ENCODE measurements around the gene PARS2. TPM values are rescaled to one million over a fixed set of nuclear protein-coding genes. Genes with fewer than 3 reads are reported as not detected.

PARS2 gene
- total RNA-seq, 4 donors from 2014 or later, result 3.2 to 8.7 (median 5.8) TPM

- Histone ChIP-seq H3K36me3 (peaks cover 98% of the 10 kb centered on the region), H3K4me3 (no peak overlapping the region), H3K27me3 (no peaks in the 10 kb centered on the region), H3K27ac (no peak overlapping the region), H3K9me3 (no peaks in the 10 kb centered on the region), H3K4me1 (no peaks in the 10 kb centered on the region)
- 91% methylated on average over 6 of the region's 6 CpGs for WGBS
- DNase-seq (ENCODE audit: low spot score in 2 of 2), result no peak
- TF ChIP-seq EP300 (IDR thresholded peaks at IDR 0.05), result no peak
- no peak for TF ChIP-seq POLR2A (IDR thresholded peaks at IDR 0.05)
- TF ChIP-seq CTCF (IDR thresholded peaks at IDR 0.05), result no peak
- TF ChIP-seq POLR2AphosphoS5 (IDR thresholded peaks at IDR 0.05), result no peak
These were observed 26.1 kb downstream of the PARS2 start for GRCh38 chr1:54738244-54738643.

GRCh38 chr1:54736685-54737084, 27.6 kb downstream of the PARS2 start:
- Histone ChIP-seq H3K4me1 (no peaks in the 10 kb centered on the region), H3K36me3 (peaks cover 98% of the 10 kb centered on the region), H3K27ac (no peak overlapping the region), H3K4me3 (no peak overlapping the region), H3K9me3 (no peaks in the 10 kb centered on the region), H3K27me3 (no peaks in the 10 kb centered on the region)
- TF ChIP-seq POLR2AphosphoS5 (IDR thresholded peaks at IDR 0.05) (no peak), CTCF (IDR thresholded peaks at IDR 0.05) (no peak), POLR2A (IDR thresholded peaks at IDR 0.05) (no peak), EP300 (IDR thresholded peaks at IDR 0.05) (no peak)
- WGBS, result 94% methylated on average over 5 of the region's 5 CpGs
- DNase-seq (ENCODE audit: low spot score in 2 of 2), result no peak

DNA sequence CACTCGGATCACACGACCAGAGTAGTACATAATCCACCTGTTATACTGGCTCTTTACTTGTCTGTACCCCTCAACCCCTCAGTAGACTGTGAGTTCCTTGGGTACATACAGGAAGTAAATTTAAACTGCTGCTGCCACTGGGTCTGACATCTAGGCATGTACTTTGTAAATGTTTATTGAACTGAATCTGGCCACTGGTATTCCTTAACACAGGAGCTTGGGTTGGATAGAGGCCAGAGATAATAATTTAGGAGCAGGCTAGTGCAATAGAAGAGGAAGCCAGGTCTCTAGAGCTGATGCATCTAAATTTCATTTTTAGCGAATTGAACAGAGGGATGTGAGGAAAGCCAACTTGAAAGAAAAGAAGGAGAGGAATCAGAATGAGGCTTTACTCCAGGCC, 36.3 kb downstream of the PARS2 start:
- TF ChIP-seq POLR2A (IDR thresholded peaks at IDR 0.05) (no peak), CTCF (IDR thresholded peaks at IDR 0.05) (no peak), POLR2AphosphoS5 (IDR thresholded peaks at IDR 0.05) (no peak), EP300 (IDR thresholded peaks at IDR 0.05) (no peak)
- no peaks in the 10 kb centered on the region for H3K9me3 ChIP-seq
- WGBS, result 88% methylated on average over 3 of the region's 3 CpGs
- no peak overlapping the region for H3K4me3 ChIP-seq
- peaks cover 95% of the 10 kb centered on the region for H3K36me3 ChIP-seq
- H3K27ac ChIP-seq, result no peak overlapping the region
- no peaks in the 10 kb centered on the region for H3K27me3 ChIP-seq
- DNase-seq (ENCODE audit: low spot score in 2 of 2), result no peak
- H3K4me1 ChIP-seq, result no peaks in the 10 kb centered on the region

DNA sequence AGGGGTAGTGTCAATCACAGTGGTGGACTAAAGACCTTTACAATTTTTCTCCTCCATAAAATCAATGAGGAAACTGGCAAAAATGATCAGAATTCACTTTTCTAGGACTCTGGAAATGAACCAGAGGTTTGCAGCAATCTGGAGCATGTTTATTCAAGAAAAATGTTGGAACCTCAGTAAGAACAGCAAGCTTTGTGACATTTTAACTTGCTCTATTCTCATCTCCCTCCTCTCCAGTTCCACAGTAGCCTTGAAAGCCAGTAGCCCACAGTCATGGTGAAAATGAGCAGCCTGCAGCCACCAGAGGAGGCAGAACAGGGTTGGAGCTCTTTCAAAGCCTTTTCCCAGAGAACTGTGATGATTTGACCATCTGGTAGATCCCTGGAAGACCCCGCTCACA, 39.6 kb downstream of the PARS2 start:
- H3K9me3 ChIP-seq, result no peaks in the 10 kb centered on the region
- no peak overlapping the region for H3K4me3 ChIP-seq
- H3K36me3 ChIP-seq, result peaks cover 87% of the 10 kb centered on the region
- H3K27me3 ChIP-seq, result no peaks in the 10 kb centered on the region
- DNase-seq (ENCODE audit: low spot score in 2 of 2), result no peak
- H3K4me1 ChIP-seq, result no peaks in the 10 kb centered on the region
- TF ChIP-seq POLR2A (IDR thresholded peaks at IDR 0.05) (no peak), CTCF (IDR thresholded peaks at IDR 0.05) (no peak)
- WGBS, result 100% methylated on average over 1 of the region's 1 CpG
- H3K27ac ChIP-seq, result no peak overlapping the region

GRCh38 chr1:54723985-54724384, 40.3 kb downstream of the PARS2 start:
- no peak overlapping the region for H3K27ac ChIP-seq
- TF ChIP-seq EP300 (IDR thresholded peaks at IDR 0.05) (no peak), CTCF (IDR thresholded peaks at IDR 0.05) (no peak), POLR2A (IDR thresholded peaks at IDR 0.05) (no peak), POLR2AphosphoS5 (IDR thresholded peaks at IDR 0.05) (no peak)
- no peaks in the 10 kb centered on the region for H3K27me3 ChIP-seq
- no peaks in the 10 kb centered on the region for H3K4me1 ChIP-seq
- no peak overlapping the region for H3K4me3 ChIP-seq
- DNase-seq (ENCODE audit: low spot score in 2 of 2), result no peak
- H3K36me3 ChIP-seq, result peaks cover 83% of the 10 kb centered on the region
- H3K9me3 ChIP-seq, result no peaks in the 10 kb centered on the region
